Measurements from ENCODE around the gene VAV2. TPM values are rescaled to one million over a fixed set of nuclear protein-coding genes. Genes with fewer than 3 reads are reported as not detected.

VAV2 gene
- total RNA-seq, 4 donors from 2014 or later = 9.1 to 13.5 (median 10.1) TPM

DNA sequence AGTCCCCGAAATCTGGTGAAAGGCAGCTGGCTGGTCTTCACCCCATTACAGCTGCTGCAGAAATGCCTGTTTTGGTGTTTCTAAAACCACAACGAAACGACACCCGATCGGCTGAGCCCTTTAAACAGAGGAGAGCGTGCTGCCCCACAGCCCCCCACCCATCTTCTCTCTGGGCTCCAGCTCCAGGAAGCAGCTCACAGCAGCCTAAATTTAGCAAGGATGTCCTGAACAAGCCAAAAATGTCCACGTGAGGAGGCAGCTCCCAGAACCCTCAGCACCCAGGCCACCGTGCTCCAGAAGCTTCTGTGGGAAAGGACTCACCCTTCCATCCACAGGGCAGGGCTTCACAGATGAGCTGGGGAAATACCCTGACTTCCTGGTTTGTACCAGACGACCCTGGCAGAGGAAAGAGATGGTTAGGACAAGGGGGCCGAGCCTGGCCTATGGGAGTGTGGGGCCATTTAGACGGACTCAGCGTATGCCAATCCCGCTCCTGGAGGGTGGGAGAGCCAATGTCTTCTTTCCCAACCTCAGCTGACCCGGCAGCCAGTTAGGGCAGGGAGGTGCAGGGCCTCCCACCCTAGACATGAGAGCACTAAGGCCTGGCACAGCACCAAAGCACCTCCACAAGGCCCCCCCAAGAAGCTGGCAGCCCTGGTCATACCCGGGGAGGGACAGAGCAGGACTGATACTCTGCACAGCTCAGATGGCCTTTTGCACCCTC, 214.9 kb downstream of the VAV2 start:
- peaks cover 4 to 8% (median 7%) of the 10 kb centered on the region in 4 donors for H3K4me1 ChIP-seq
- H3K4me3 ChIP-seq = no peak overlapping the region
- no peak for DNase-seq (ENCODE audit: extremely low spot score)
- no peaks in the 10 kb centered on the region for H3K27me3 ChIP-seq
- no peak for TF ChIP-seq POLR2A (IDR thresholded peaks at IDR 0.05; ENCODE audit: low read depth)
- TF ChIP-seq, protein P1, sequence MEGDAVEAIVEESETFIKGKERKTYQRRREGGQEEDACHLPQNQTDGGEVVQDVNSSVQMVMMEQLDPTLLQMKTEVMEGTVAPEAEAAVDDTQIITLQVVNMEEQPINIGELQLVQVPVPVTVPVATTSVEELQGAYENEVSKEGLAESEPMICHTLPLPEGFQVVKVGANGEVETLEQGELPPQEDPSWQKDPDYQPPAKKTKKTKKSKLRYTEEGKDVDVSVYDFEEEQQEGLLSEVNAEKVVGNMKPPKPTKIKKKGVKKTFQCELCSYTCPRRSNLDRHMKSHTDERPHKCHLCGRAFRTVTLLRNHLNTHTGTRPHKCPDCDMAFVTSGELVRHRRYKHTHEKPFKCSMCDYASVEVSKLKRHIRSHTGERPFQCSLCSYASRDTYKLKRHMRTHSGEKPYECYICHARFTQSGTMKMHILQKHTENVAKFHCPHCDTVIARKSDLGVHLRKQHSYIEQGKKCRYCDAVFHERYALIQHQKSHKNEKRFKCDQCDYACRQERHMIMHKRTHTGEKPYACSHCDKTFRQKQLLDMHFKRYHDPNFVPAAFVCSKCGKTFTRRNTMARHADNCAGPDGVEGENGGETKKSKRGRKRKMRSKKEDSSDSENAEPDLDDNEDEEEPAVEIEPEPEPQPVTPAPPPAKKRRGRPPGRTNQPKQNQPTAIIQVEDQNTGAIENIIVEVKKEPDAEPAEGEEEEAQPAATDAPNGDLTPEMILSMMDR (IDR thresholded peaks at IDR 0.05) = no peak
- TF ChIP-seq POLR2AphosphoS5 (IDR thresholded peaks at IDR 0.05) = no peak
- no peak for TF ChIP-seq EP300 (IDR thresholded peaks at IDR 0.05)
- intact Hi-C loops (cut with DNase I) = no loop called here
- WGBS = 66% methylated on average over 6 of the region's 15 CpGs
- H3K36me3 ChIP-seq = peaks cover 10 to 83% (median 50%) of the 10 kb centered on the region in 4 donors
- no peak overlapping the region for H3K27ac ChIP-seq (replicated peaks in 1 of 4)
- peaks cover 0 to 8% (median 3%) of the 10 kb centered on the region in 4 donors for H3K9me3 ChIP-seq

DNA sequence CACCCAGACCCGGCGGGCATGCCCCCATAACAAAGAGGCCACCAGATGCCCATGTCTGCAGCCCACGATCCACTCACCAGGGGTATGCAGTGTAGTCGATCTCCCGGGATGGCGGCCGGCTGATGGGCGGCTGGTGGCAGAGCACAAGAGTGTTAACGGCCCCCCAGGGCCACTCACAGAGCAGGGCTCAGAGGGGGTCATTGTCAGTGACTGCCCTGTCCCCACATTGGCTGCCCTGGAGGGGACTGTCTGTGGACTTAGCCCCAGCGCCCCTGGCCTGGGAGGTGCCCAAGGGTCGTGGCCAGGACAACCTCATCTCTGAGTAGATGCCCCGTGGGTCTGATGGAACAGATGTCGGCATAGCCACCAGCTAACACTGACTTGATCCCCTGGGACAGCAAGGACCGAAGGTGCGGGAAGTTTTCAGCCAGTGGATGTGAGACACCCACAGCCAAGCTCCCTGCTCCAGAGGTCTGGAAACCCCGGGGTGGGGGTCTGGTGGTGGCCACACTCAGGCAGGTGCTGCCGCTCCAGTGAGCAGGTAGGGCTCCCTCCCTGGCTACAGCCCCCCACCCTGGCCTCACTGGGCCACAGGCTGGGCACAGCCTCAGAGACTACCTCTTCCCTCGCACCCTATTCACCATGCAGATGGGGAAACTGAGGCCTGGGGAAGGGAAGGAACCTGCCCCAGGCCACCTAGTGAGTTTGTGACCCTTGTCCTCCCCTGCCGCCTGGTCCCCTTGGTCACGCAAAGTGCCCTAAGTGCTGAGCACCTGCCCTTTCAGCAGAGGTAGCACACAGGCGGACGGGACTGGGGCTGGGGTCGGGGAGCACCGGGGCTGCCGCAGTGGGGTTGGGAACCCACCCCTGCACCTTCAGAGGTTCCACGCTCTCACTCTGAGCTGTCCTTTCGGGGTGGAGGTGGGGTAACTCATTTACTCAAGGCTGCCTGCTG, 215.9 kb downstream of the VAV2 start:
- Histone ChIP-seq H3K36me3 (peaks cover 10 to 92% (median 57%) of the 10 kb centered on the region in 4 donors), H3K9me3 (peaks cover 0 to 8% (median 3%) of the 10 kb centered on the region in 4 donors), H3K27ac (replicated peaks in 1 of 4) (no peak overlapping the region), H3K4me3 (no peak overlapping the region), H3K4me1 (peaks cover 4 to 8% (median 7%) of the 10 kb centered on the region in 4 donors), H3K27me3 (no peaks in the 10 kb centered on the region)
- TF ChIP-seq POLR2AphosphoS5 (IDR thresholded peaks at IDR 0.05) (no peak), EP300 (IDR thresholded peaks at IDR 0.05) (no peak), POLR2A (IDR thresholded peaks at IDR 0.05; ENCODE audit: low read depth) (no peak)
- TF ChIP-seq, protein P1 (IDR thresholded peaks at IDR 0.05) = no peak
- intact Hi-C loops (cut with DNase I) = no loop called here
- 92% methylated on average over 15 of the region's 27 CpGs for WGBS
- no peak for DNase-seq (ENCODE audit: extremely low spot score)

DNA sequence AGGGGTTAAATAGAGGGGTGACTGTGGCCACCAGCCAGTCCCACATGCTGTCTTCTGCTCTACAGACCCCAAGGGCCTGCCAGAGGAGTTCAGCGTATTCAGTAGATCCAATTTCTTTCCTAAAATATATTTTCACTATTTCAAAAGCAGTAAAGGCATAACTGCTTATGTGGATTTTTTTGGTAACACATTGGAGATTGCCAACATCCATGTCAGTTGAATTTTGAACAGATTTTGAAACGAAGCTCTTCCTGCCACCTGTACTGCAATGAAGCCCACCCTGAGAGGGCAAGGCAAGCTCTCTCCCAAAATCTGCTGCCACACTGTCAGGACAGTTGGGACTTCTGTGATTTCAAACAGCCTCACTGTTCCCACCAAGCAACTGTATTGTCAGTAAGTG, 216.8 kb downstream of the VAV2 start:
- Histone ChIP-seq H3K27ac (replicated peaks in 1 of 4) (no peak overlapping the region), H3K9me3 (peaks cover 0 to 8% (median 3%) of the 10 kb centered on the region in 4 donors), H3K27me3 (no peaks in the 10 kb centered on the region), H3K36me3 (peaks cover 10 to 90% (median 58%) of the 10 kb centered on the region in 4 donors), H3K4me3 (no peak overlapping the region), H3K4me1 (peaks cover 4 to 8% (median 7%) of the 10 kb centered on the region in 4 donors)
- DNase-seq (ENCODE audit: extremely low spot score) = no peak
- intact Hi-C loops (cut with DNase I) = no loop called here
- TF ChIP-seq POLR2AphosphoS5 (IDR thresholded peaks at IDR 0.05) (no peak), POLR2A (IDR thresholded peaks at IDR 0.05; ENCODE audit: low read depth) (no peak), EP300 (IDR thresholded peaks at IDR 0.05) (no peak)
- TF ChIP-seq, protein P1 (IDR thresholded peaks at IDR 0.05) = no peak
- WGBS = 94% methylated on average over 2 of the region's 2 CpGs

DNA sequence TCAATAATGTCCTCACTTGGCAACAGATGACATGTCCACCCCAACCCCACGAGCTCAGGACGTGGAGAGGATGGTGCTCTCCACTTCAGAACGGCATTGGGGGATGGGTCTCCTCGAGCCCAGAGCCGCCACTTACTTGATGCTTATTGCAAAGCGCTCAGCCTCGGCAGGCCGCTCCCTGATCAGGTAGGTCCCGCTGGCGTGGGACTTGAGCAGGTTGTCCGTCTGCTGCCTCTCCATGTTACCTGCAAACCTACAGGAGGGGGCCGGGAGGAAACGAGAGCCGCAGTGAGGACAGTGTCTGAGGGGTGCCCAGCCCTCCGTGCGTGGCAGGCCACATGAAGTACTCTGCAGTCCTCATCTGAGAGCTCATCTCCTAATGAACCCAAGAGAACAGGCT, 217.3 kb downstream of the VAV2 start:
- Histone ChIP-seq H3K9me3 (peaks cover 0 to 8% (median 3%) of the 10 kb centered on the region in 4 donors), H3K27ac (replicated peaks in 1 of 4) (no peak overlapping the region), H3K4me3 (no peak overlapping the region), H3K36me3 (peaks cover 10 to 93% (median 61%) of the 10 kb centered on the region in 4 donors), H3K27me3 (no peaks in the 10 kb centered on the region), H3K4me1 (peaks cover 4 to 8% (median 7%) of the 10 kb centered on the region in 4 donors)
- TF ChIP-seq EP300 (IDR thresholded peaks at IDR 0.05) (no peak), POLR2AphosphoS5 (IDR thresholded peaks at IDR 0.05) (no peak), POLR2A (IDR thresholded peaks at IDR 0.05; ENCODE audit: low read depth) (no peak)
- TF ChIP-seq, protein P1 (IDR thresholded peaks at IDR 0.05) = no peak
- WGBS = 90% methylated on average over 16 of the region's 16 CpGs
- no peak for DNase-seq (ENCODE audit: extremely low spot score)
- intact Hi-C loops (cut with DNase I) = no loop called here

Data from esophagus muscularis mucosa (tissue), 4 donors.